ENCODE data around the gene SRSF4.

- TF ChIP-seq CTCF (IDR thresholded peaks at IDR 0.05; ENCODE audit: control extremely low read depth in 1 of 3, insufficient read depth in 1 of 3, low read depth in 1 of 3, low read length in 3 of 3) (no peak), ZNF274 (IDR thresholded peaks at IDR 0.05; ENCODE audit: borderline replicate concordance, extremely low read depth, low read length) (no peak)
Measured at GRCh38 chr1:29159773-29160172, 21.9 kb downstream of the SRSF4 start.

Measured in H1 (cell line).